HCT116 (cell line): Measurements from ENCODE around the gene TMEM132C. TPM values are rescaled to one million over a fixed set of nuclear protein-coding genes. Genes with fewer than 3 reads are reported as not detected.

Experiments used
- ATAC-seq: fragments of 200-7000 bp; cut with Tn5 transposase; 2 replicates; pipeline ENCODE4 v1.9.1; 2020; ENCODE audit warnings: mild to moderate bottlenecking, moderate library complexity
- BruUV-seq: library from RNA; stranded (reverse); fragments of 400-500 nt; replicated peaks from 2 replicates; lab custom pipeline; 2021; lab: Mats Ljungman, UMichigan
- CTCF ChIA-PET: fragments of 300-600 bp; sonication (Branson Sonifier 250); formaldehyde crosslinking; loops from one replicate; lab custom pipeline; 2021; ENCODE audit warnings: antibody characterized with exemption; lab: Charles Lee
- POLR2A ChIA-PET: fragments of 300-600, 350-600 bp; sonication (Branson Sonifier 250); formaldehyde crosslinking; loops from one replicate; lab custom pipeline; 2021; ENCODE audit warnings: antibody characterized with exemption; lab: Charles Lee
- RAD21 ChIA-PET, 2 experiments: fragments of 300-600 bp; sonication (Branson Sonifier 250); formaldehyde crosslinking; loops; one replicate each; lab custom pipeline; 2023; ENCODE audit warnings: low total read pairs in 2 of 2; ENCODE audit not compliant: uncharacterized antibody in 2 of 2, unreplicated experiment in 2 of 2, low non-redundant PET in 1 of 2; lab: Charles Lee
- DNase-seq: peaks from one replicate; pipeline ENCODE4 v3.0.0-alpha.2; 2010; ENCODE audit warnings: low read depth, low spot score
- H2AFZ ChIP-seq: fragments of 200-600 bp; shearing (Covaris generic), sonication (generic); 2 replicates; pipeline ENCODE4 v1.6.1; 2017; ENCODE audit warnings: low read depth, mixed run types, mixed read lengths, antibody characterized with exemption, low read length; ENCODE audit not compliant: poor library complexity, severe bottlenecking
- H3K27ac ChIP-seq: 2 replicates; pipeline ENCODE4 v1.5.1; 2012; ENCODE audit warnings: low read depth, low read length
- H3K27me3 ChIP-seq: fragments of 200-600 bp; sonication (generic); 2 replicates; pipeline ENCODE4 v1.6.1; 2016; ENCODE audit warnings: mixed run types, low read length, mixed read lengths; ENCODE audit not compliant: insufficient read depth
- H3K36me3 ChIP-seq, 2 experiments: fragments of 200-500 bp in 1 of 2; fragments of 200-600 bp in 1 of 2; sonication (Bioruptor generic) in 1 of 2; sonication (generic) in 1 of 2; 2 replicates each; pipeline versions ENCODE4 v1.5.1 to v1.6.1; 2014 to 2016; ENCODE audit warnings: low read length in 2 of 2, inconsistent platforms in 1 of 2, mixed read lengths in 1 of 2, mixed run types in 1 of 2; ENCODE audit not compliant: insufficient read depth in 2 of 2, control insufficient read depth in 1 of 2
- H3K4me1 ChIP-seq, 2 experiments: fragments of 200-600 bp in 1 of 2; sonication (generic) in 1 of 2; 2 replicates each; pipeline versions ENCODE4 v1.5.1 to v1.6.1; 2012 to 2017; ENCODE audit warnings: low read length in 2 of 2, inconsistent platforms in 1 of 2, mild to moderate bottlenecking in 1 of 2, mixed read lengths in 1 of 2, mixed run types in 1 of 2, moderate library complexity in 1 of 2; ENCODE audit not compliant: insufficient read depth in 2 of 2, control insufficient read depth in 1 of 2
- H3K4me2 ChIP-seq: fragments of 200-600 bp; sonication (generic); 2 replicates; pipeline ENCODE4 v1.6.1; 2017; ENCODE audit warnings: mixed run types, low read length, mixed read lengths
- H3K4me3 ChIP-seq, 2 experiments: fragments of 200-600 bp in 1 of 2; sonication (generic) in 1 of 2; replicated peaks in 1 of 2; 2 replicates each; pipeline ENCODE4 v1.5.1; 2011 to 2016; ENCODE audit warnings: low read length in 2 of 2, control low read depth in 1 of 2, low read depth in 1 of 2, mild to moderate bottlenecking in 1 of 2, mixed read lengths in 1 of 2, mixed run types in 1 of 2
- H3K79me2 ChIP-seq: fragments of 200-600 bp; sonication (generic); 2 replicates; pipeline ENCODE4 v1.6.1; 2017; ENCODE audit warnings: mild to moderate bottlenecking, mixed run types, low read length, moderate library complexity, mixed read lengths; ENCODE audit not compliant: insufficient read depth
- H3K9ac ChIP-seq: fragments of 200-600 bp; sonication (generic); 2 replicates; pipeline ENCODE4 v1.6.1; 2016; ENCODE audit warnings: low read length, mixed read lengths
- H3K9me2 ChIP-seq: fragments of 200-600 bp; sonication (generic), shearing (Covaris generic); 2 replicates; pipeline ENCODE4 v1.6.1; 2017; ENCODE audit warnings: mixed run types, mild to moderate bottlenecking, moderate library complexity; ENCODE audit not compliant: insufficient read depth
- H3K9me3 ChIP-seq, 2 experiments: fragments of 200-500 bp in 1 of 2; fragments of 200-600 bp in 1 of 2; sonication (Bioruptor generic) in 1 of 2; sonication (generic) in 1 of 2; 2 replicates each; pipeline ENCODE4 v1.6.1; 2014 to 2017; ENCODE audit warnings: low read length in 2 of 2, mixed read lengths in 2 of 2, inconsistent platforms in 1 of 2, low read depth in 1 of 2, mild to moderate bottlenecking in 1 of 2, mixed run types in 1 of 2, moderate library complexity in 1 of 2; ENCODE audit not compliant: control insufficient read depth in 1 of 2, insufficient read depth in 1 of 2
- H4K20me1 ChIP-seq: fragments of 200-600 bp; sonication (generic), shearing (Covaris generic); 2 replicates; pipeline ENCODE4 v1.6.1; 2017; ENCODE audit warnings: mixed run types, mild to moderate bottlenecking, moderate library complexity; ENCODE audit not compliant: insufficient read depth
- ATF3 ChIP-seq: IDR thresholded peaks from 2 replicates; pipeline ENCODE4 v1.6.1; 2012
- CEBPB ChIP-seq: IDR thresholded peaks from 2 replicates; pipeline ENCODE4 v1.6.1; 2012; ENCODE audit warnings: low read depth
- EGR1 ChIP-seq: IDR thresholded peaks from 2 replicates; pipeline ENCODE4 v1.6.1; 2012; ENCODE audit warnings: low read depth
- EZH2phosphoT487 ChIP-seq: fragments of 200-600 bp; IDR thresholded peaks from 2 replicates; pipeline ENCODE4 v1.6.1; 2018; ENCODE audit warnings: antibody characterized with exemption, borderline replicate concordance
- FOSL1 ChIP-seq: IDR thresholded peaks from 2 replicates; pipeline ENCODE4 v1.6.1; 2012; ENCODE audit warnings: low read depth
- JUND ChIP-seq: IDR thresholded peaks from 2 replicates; pipeline ENCODE4 v1.6.1; 2012
- POLR2A ChIP-seq: IDR thresholded peaks from 2 replicates; pipeline ENCODE4 v1.7.0; 2011; ENCODE audit warnings: borderline replicate concordance; ENCODE audit not compliant: insufficient read depth, insufficient read length; ENCODE audit errors: extremely low read depth
- REST ChIP-seq: IDR thresholded peaks from 2 replicates; pipeline ENCODE4 v1.6.1; 2012; ENCODE audit warnings: low read depth
- SRF ChIP-seq: IDR thresholded peaks from 2 replicates; pipeline ENCODE4 v1.6.1; 2012; ENCODE audit warnings: low read depth
- YY1 ChIP-seq: IDR thresholded peaks from 2 replicates; pipeline ENCODE4 v1.6.1; 2011; ENCODE audit warnings: low read length, low read depth, moderate library complexity, mild to moderate bottlenecking; ENCODE audit not compliant: insufficient replicate concordance; ENCODE audit errors: extremely low read depth
- ZBTB33 ChIP-seq: IDR thresholded peaks from 2 replicates; pipeline ENCODE4 v1.6.1; 2011; ENCODE audit warnings: mild to moderate bottlenecking, low read length, moderate library complexity; ENCODE audit not compliant: insufficient replicate concordance; ENCODE audit errors: extremely low read depth
- ZFX ChIP-seq: fragments of 450-650 bp; IDR thresholded peaks from 2 replicates; pipeline ENCODE4 v1.6.1; 2017
- ZNF274 ChIP-seq: fragments of 200-500 bp; sonication (Bioruptor generic); IDR thresholded peaks from 2 replicates; pipeline ENCODE4 v1.6.1; 2014; ENCODE audit warnings: mild to moderate bottlenecking, low read depth, low read length, inconsistent platforms
- intact Hi-C: fragments of 100-400 bp; cut with micrococcal nuclease; formaldehyde crosslinking; loops from 2 replicates; pipeline ENCODE4 v1.10.0; 2022
- total RNA-seq: library from RNA; stranded (reverse); gene quantifications from one replicate; pipeline ENCODE4 v1.2.1, GENCODE V29; 2021; ENCODE audit not compliant: unreplicated experiment

The TMEM132C gene
- total RNA-seq, 1 experiment from 2014 or later, result not detected

GRCh38 chr12:128449146-128449894, 182.3 kb downstream of the TMEM132C start:
- RAD21 ChIA-PET, result no interaction called here
- BruUV-seq, result no TSS peak
- H3K27me3 ChIP-seq, result no peaks in the 10 kb centered on the region

More at GRCh38 chr12:128449146-128449894, 182.3 kb downstream of the TMEM132C start:
- H3K4me1 ChIP-seq, result no peaks in the 10 kb centered on the region
- no peaks in the 10 kb centered on the region for H4K20me1 ChIP-seq
- no peak overlapping the region for H3K4me3 ChIP-seq
- intact Hi-C loops, result no loop called here
- ChIA-PET POLR2A (no interaction called here), CTCF (no interaction called here)
- no peak overlapping the region for H2AFZ ChIP-seq
- no peak overlapping the region for H3K27ac ChIP-seq
- DNase-seq (no peak), ATAC-seq (no peak)
- no peaks in the 10 kb centered on the region for H3K9me2 ChIP-seq
- H3K36me3 ChIP-seq, result no peaks in the 10 kb centered on the region
- H3K9ac ChIP-seq, result no peak overlapping the region
- no peak overlapping the region for H3K4me2 ChIP-seq
- no peaks in the 10 kb centered on the region for H3K79me2 ChIP-seq
- H3K9me3 ChIP-seq, result peaks cover 3 to 30% of the 10 kb centered on the region in 2 experiments; a peak in 2 of 4 replicates
- TF ChIP-seq ZNF274 (no peak), EZH2phosphoT487 (no peak), YY1 (no peak), ZBTB33 (no peak), POLR2A (no peak), CEBPB (no peak), FOSL1 (no peak), REST (no peak), SRF (no peak), ATF3 (no peak), ZFX (no peak), JUND (no peak), EGR1 (no peak)
